Activated CD4-positive, alpha-beta T cell treated with anti-CD3 and anti-CD28 coated beads, Interleukin-2, amount 50 U/mL, for 1 hour (primary cell): ENCODE data around the gene EIF5AL1.

Source experiments
- DNase-seq: peaks from one replicate; pipeline ENCODE4 v3.0.0-alpha.2; 2020

Gene EIF5AL1

GRCh38 chr10:79561257-79561656 is 48.9 kb downstream of the EIF5AL1 start:
- no peak for DNase-seq

- DNase-seq: peak; percentile 62
Observed at GRCh38 chr10:79562135-79562756, 49.9 kb downstream of the EIF5AL1 start.

- no peak for DNase-seq
Observed at GRCh38 chr10:79563426-79563825, 51.1 kb downstream of the EIF5AL1 start.
